ENCODE measurements around the gene LSM2.

Gene LSM2

GRCh38 chr6:31829633-31830283 lies 23.0 kb upstream of the LSM2 start:
- Histone ChIP-seq H3K14ac (ENCODE audit: low read length) (no peak overlapping the region), H2AFZ (ENCODE audit: insufficient read depth, low read length, poor library complexity) (no peak overlapping the region), H4K91ac (ENCODE audit: low read depth, low read length) (no peak overlapping the region), H3K36me3 (ENCODE audit: control insufficient read depth in 1 of 2, insufficient read depth in 2 of 2, low read length in 2 of 2) (no peaks in the 10 kb centered on the region), H3K9me3 (ENCODE audit: insufficient read depth, low read depth, low read length) (no peaks in the 10 kb centered on the region), H3K18ac (ENCODE audit: low read length) (no peak overlapping the region), H3K4me1 (ENCODE audit: control insufficient read depth in 1 of 2, insufficient read depth in 2 of 2, low read length in 2 of 2) (peaks cover 12 to 14% of the 10 kb centered on the region in 2 experiments), H3K4ac (ENCODE audit: low read depth, low read length) (peak overlapping the region; percentile 73), H2BK5ac (ENCODE audit: low read depth, low read length, poor library complexity) (no peak overlapping the region), H2AK5ac (ENCODE audit: low read length) (no peak overlapping the region), H2BK12ac (ENCODE audit: low read length) (no peak overlapping the region), H3K27me3 (ENCODE audit: insufficient read depth, low read length) (no peaks in the 10 kb centered on the region), H3K4me2 (ENCODE audit: low read length) (peak overlapping the region; percentile 61), H3K79me1 (ENCODE audit: low read length) (peaks cover 14% of the 10 kb centered on the region), H3K4me3 (ENCODE audit: low read depth, low read length) (peak overlapping the region; percentile 67), H3K23ac (ENCODE audit: low read length) (no peak overlapping the region), H4K12ac (ENCODE audit: low read depth, low read length) (no peak overlapping the region), H3K79me2 (ENCODE audit: control insufficient read depth, insufficient read depth, low read length, poor library complexity) (peaks cover 7% of the 10 kb centered on the region), H4K8ac (ENCODE audit: low read depth, low read length) (peak overlapping the region; percentile 30), H3K27ac (ENCODE audit: low read depth, low read length) (no peak overlapping the region), H3K9ac (ENCODE audit: low read length) (no peak overlapping the region), H2BK120ac (ENCODE audit: insufficient read depth, low read length, poor library complexity) (no peak overlapping the region)
- no CpG with 5 or more reads among the region's 15 CpGs for WGBS (ENCODE audit: extremely low coverage, insufficient coverage, insufficient read length)
- DNase-seq = peak in 1 of 2 donors; percentile 66

DNA sequence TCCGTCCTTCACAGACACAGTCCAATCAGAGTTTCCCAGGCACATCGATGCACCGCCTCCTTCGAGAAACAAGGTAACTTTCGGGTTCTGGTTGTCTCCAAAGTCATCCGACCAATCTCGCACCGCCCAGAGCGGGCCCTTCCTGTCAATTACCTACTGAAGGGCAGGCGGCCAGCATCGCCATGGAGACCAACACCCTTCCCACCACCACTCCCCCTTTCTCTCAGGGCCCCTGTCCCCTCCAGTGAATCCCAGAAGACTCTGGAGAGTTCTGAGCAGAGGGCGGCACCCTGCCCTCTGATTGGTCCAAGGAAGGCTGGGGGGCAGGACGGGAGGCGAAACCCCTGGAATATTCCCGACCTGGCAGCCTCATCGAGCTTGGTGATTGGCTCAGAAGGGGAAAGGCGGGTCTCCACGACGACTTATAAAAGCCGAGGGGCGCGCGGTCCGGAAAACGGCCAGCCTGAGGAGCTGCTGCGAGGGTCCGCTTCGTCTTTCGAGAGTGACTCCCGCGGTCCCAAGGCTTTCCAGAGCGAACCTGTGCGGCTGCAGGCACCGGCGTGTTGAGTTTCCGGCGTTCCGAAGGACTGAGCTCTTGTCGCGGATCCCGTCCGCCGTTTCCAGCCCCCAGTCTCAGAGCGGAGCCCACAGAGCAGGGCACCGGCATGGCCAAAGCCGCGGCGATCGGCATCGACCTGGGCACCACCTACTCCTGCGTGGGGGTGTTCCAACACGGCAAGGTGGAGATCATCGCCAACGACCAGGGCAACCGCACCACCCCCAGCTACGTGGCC lies 20.7 kb upstream of the LSM2 start, which contains the start of gene HSPA1B:
Gene HSPA1B, plus strand, starts transcription at position 453 of the 794 bp plus-strand sequence. Its CDS starts 213 bp downstream, at position 666.
- no peak within 1 kb of the TSS for H2BK12ac ChIP-seq (ENCODE audit: low read length)
- peak within 1 kb of the TSS; percentile 78 for H4K91ac ChIP-seq (ENCODE audit: low read depth, low read length)
- H3K4ac ChIP-seq (ENCODE audit: low read depth, low read length) = no peak within 1 kb of the TSS
- no peaks in the 10 kb centered on the region for H3K36me3 ChIP-seq (ENCODE audit: control insufficient read depth in 1 of 2, insufficient read depth in 2 of 2, low read length in 2 of 2)
- H2AFZ ChIP-seq (ENCODE audit: insufficient read depth, low read length, poor library complexity) = peak within 1 kb of the TSS; percentile 9
- H3K23ac ChIP-seq (ENCODE audit: low read length) = no peak within 1 kb of the TSS
- H3K27me3 ChIP-seq (ENCODE audit: insufficient read depth, low read length) = no peaks in the 10 kb centered on the region
- no peak within 1 kb of the TSS for H4K12ac ChIP-seq (ENCODE audit: low read depth, low read length)
- H2BK5ac ChIP-seq (ENCODE audit: low read depth, low read length, poor library complexity) = peak within 1 kb of the TSS; percentile 75
- DNase-seq = peak; percentile 99 to 100
- H3K9me3 ChIP-seq (ENCODE audit: insufficient read depth, low read depth, low read length) = no peaks in the 10 kb centered on the region
- peaks cover 15% of the 10 kb centered on the region for H3K79me1 ChIP-seq (ENCODE audit: low read length)
- peaks cover 13 to 20% of the 10 kb centered on the region in 2 experiments for H3K4me1 ChIP-seq (ENCODE audit: control insufficient read depth in 1 of 2, insufficient read depth in 2 of 2, low read length in 2 of 2)
- H3K4me3 ChIP-seq (ENCODE audit: low read depth, low read length) = peak within 1 kb of the TSS; percentile 68
- peak within 1 kb of the TSS; percentile 48 for H2BK120ac ChIP-seq (ENCODE audit: insufficient read depth, low read length, poor library complexity)
- H2AK5ac ChIP-seq (ENCODE audit: low read length) = no peak within 1 kb of the TSS
- H3K79me2 ChIP-seq (ENCODE audit: control insufficient read depth, insufficient read depth, low read length, poor library complexity) = peaks cover 7% of the 10 kb centered on the region
- H3K18ac ChIP-seq (ENCODE audit: low read length) = no peak within 1 kb of the TSS
- H3K4me2 ChIP-seq (ENCODE audit: low read length) = peak within 1 kb of the TSS; percentile 62
- no CpG with 5 or more reads among the region's 56 CpGs for WGBS (ENCODE audit: extremely low coverage, insufficient coverage, insufficient read length)
- H3K27ac ChIP-seq (ENCODE audit: low read depth, low read length) = peak within 1 kb of the TSS; percentile 77
- peak within 1 kb of the TSS; percentile 86 for H3K14ac ChIP-seq (ENCODE audit: low read length)
- peak within 1 kb of the TSS; percentile 41 for H3K9ac ChIP-seq (ENCODE audit: low read length)
- H4K8ac ChIP-seq (ENCODE audit: low read depth, low read length) = peak within 1 kb of the TSS; percentile 60

GRCh38 chr6:31826793-31827285 lies 20.1 kb upstream of the LSM2 start:
- H3K4me2 ChIP-seq (ENCODE audit: low read length) = peak overlapping the region; percentile 60
- H2AK5ac ChIP-seq (ENCODE audit: low read length) = no peak overlapping the region
- no peaks in the 10 kb centered on the region for H3K36me3 ChIP-seq (ENCODE audit: control insufficient read depth in 1 of 2, insufficient read depth in 2 of 2, low read length in 2 of 2)
- H3K18ac ChIP-seq (ENCODE audit: low read length) = no peak overlapping the region
- H2AFZ ChIP-seq (ENCODE audit: insufficient read depth, low read length, poor library complexity) = no peak overlapping the region
- peak overlapping the region; percentile 30 for H3K14ac ChIP-seq (ENCODE audit: low read length)
- H3K79me1 ChIP-seq (ENCODE audit: low read length) = peaks cover 20% of the 10 kb centered on the region
- H3K4ac ChIP-seq (ENCODE audit: low read depth, low read length) = no peak overlapping the region
- H3K23ac ChIP-seq (ENCODE audit: low read length) = no peak overlapping the region
- peak overlapping the region; percentile 78 for H4K91ac ChIP-seq (ENCODE audit: low read depth, low read length)
- no peak overlapping the region for H4K12ac ChIP-seq (ENCODE audit: low read depth, low read length)
- peak overlapping the region; percentile 60 for H4K8ac ChIP-seq (ENCODE audit: low read depth, low read length)
- no peak overlapping the region for H3K4me3 ChIP-seq (ENCODE audit: low read depth, low read length)
- no peaks in the 10 kb centered on the region for H3K9me3 ChIP-seq (ENCODE audit: insufficient read depth, low read depth, low read length)
- H3K9ac ChIP-seq (ENCODE audit: low read length) = peak overlapping the region; percentile 41
- no peak overlapping the region for H2BK12ac ChIP-seq (ENCODE audit: low read length)
- H2BK5ac ChIP-seq (ENCODE audit: low read depth, low read length, poor library complexity) = peak overlapping the region; percentile 75
- H3K79me2 ChIP-seq (ENCODE audit: control insufficient read depth, insufficient read depth, low read length, poor library complexity) = peaks cover 9% of the 10 kb centered on the region
- peak overlapping the region; percentile 77 for H3K27ac ChIP-seq (ENCODE audit: low read depth, low read length)
- H3K4me1 ChIP-seq (ENCODE audit: control insufficient read depth in 1 of 2, insufficient read depth in 2 of 2, low read length in 2 of 2) = peaks cover 13 to 20% of the 10 kb centered on the region in 2 experiments
- H3K27me3 ChIP-seq (ENCODE audit: insufficient read depth, low read length) = no peaks in the 10 kb centered on the region
- WGBS (ENCODE audit: extremely low coverage, insufficient coverage, insufficient read length) = no CpG with 5 or more reads among the region's 13 CpGs
- DNase-seq = no peak
- peak overlapping the region; percentile 48 for H2BK120ac ChIP-seq (ENCODE audit: insufficient read depth, low read length, poor library complexity)

DNA sequence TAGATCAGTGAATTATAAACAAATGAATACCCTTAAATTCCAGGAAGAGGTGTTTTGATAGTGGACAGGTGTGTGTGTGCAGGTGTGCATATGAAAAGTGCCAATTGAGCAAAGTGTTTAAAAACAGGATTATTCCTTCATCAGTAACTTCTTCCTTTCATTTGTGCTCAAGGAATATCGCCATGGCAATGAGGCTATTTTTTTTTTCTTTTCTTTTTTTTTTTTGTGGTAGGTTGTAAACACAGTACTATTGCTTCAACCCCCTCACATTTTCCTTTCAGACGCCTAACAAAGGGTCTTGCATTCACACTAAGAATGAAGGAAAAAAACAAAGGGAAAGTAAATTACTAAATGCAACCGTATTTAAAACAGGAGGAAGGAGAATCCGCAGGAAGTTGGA lies 18.8 kb upstream of the LSM2 start:
- H2BK12ac ChIP-seq (ENCODE audit: low read length) = no peak overlapping the region
- peak overlapping the region; percentile 87 for H3K27ac ChIP-seq (ENCODE audit: low read depth, low read length)
- H2AK5ac ChIP-seq (ENCODE audit: low read length) = no peak overlapping the region
- peak overlapping the region; percentile 52 for H3K4me2 ChIP-seq (ENCODE audit: low read length)
- H2BK120ac ChIP-seq (ENCODE audit: insufficient read depth, low read length, poor library complexity) = no peak overlapping the region
- H3K9me3 ChIP-seq (ENCODE audit: insufficient read depth, low read depth, low read length) = no peaks in the 10 kb centered on the region
- no peak for DNase-seq
- H3K79me1 ChIP-seq (ENCODE audit: low read length) = peaks cover 26% of the 10 kb centered on the region
- H3K4me1 ChIP-seq (ENCODE audit: control insufficient read depth in 1 of 2, insufficient read depth in 2 of 2, low read length in 2 of 2) = peaks cover 7 to 21% of the 10 kb centered on the region in 2 experiments
- H4K91ac ChIP-seq (ENCODE audit: low read depth, low read length) = no peak overlapping the region
- H2AFZ ChIP-seq (ENCODE audit: insufficient read depth, low read length, poor library complexity) = no peak overlapping the region
- H4K12ac ChIP-seq (ENCODE audit: low read depth, low read length) = no peak overlapping the region
- H3K4me3 ChIP-seq (ENCODE audit: low read depth, low read length) = no peak overlapping the region
- WGBS (ENCODE audit: extremely low coverage, insufficient coverage, insufficient read length) = no CpG with 5 or more reads among the region's 4 CpGs
- no peak overlapping the region for H4K8ac ChIP-seq (ENCODE audit: low read depth, low read length)
- H3K9ac ChIP-seq (ENCODE audit: low read length) = no peak overlapping the region
- peaks cover 8% of the 10 kb centered on the region for H3K79me2 ChIP-seq (ENCODE audit: control insufficient read depth, insufficient read depth, low read length, poor library complexity)
- H3K14ac ChIP-seq (ENCODE audit: low read length) = no peak overlapping the region
- peak overlapping the region; percentile 75 for H2BK5ac ChIP-seq (ENCODE audit: low read depth, low read length, poor library complexity)
- no peak overlapping the region for H3K18ac ChIP-seq (ENCODE audit: low read length)
- peak overlapping the region; percentile 75 for H3K4ac ChIP-seq (ENCODE audit: low read depth, low read length)
- H3K27me3 ChIP-seq (ENCODE audit: insufficient read depth, low read length) = no peaks in the 10 kb centered on the region
- no peaks in the 10 kb centered on the region for H3K36me3 ChIP-seq (ENCODE audit: control insufficient read depth in 1 of 2, insufficient read depth in 2 of 2, low read length in 2 of 2)
- H3K23ac ChIP-seq (ENCODE audit: low read length) = no peak overlapping the region
